Measurements from ENCODE around the gene ZNF202. TPM values are rescaled to one million over a fixed set of nuclear protein-coding genes. Genes with fewer than 3 reads are reported as not detected.
"Not testable (repeated sequence)": the region's sequence is repeated elsewhere in the genome, so short reads cannot be mapped to it uniquely, and the experiment has no call there.

The ZNF202 gene
- 3.1 and 7.8 TPM in 2 replicates for total RNA-seq

DNA sequence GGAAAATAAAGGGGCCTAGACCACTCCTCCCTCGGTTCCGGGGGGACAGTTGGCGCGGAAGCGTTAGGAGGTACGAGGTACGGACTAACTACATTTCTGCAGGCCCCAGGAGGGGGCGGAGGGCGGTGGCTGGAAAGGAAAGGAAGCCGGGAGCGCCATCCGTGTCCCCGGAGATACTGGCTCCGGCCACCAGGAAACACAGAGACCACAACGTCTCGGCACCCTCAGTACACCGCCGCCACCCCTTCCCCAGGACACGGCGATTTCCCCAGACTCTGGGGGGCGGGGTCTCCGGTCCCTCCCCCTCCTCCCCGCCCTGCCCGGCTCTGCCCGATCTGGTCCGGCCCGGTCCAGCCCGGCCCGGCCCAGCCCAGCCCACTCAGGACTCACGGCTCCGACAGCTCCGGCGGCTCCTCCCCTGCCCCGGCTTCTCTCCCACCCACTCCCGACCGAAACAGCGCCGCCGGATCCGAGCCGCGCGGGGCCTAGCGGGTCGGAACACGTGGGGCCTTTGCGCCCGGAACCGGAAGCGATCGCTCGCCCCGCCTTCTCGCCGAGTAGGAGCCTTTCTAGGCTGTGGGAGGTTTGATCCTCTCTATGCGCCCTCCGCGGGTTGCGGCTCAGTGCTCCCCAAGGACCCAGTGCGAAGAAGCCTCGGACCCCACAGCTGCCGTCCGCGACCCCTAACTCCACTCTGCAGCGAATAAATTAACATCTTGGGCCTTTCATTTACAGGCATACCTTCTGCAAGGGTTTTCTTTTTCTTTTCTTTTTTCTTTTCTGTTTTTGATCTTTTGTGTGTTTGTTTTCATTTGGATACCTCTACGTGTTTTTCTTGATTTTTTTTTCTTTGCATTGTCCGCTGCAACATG lies at the start of gene ZNF202:
TSS of gene ZNF202 (minus strand) at position 502 of the 872 bp plus-strand sequence. CDS start 10,772 bp downstream, outside the sequence.
- peak; percentile 72 for DNase-seq (ENCODE audit: low read depth)

DNA sequence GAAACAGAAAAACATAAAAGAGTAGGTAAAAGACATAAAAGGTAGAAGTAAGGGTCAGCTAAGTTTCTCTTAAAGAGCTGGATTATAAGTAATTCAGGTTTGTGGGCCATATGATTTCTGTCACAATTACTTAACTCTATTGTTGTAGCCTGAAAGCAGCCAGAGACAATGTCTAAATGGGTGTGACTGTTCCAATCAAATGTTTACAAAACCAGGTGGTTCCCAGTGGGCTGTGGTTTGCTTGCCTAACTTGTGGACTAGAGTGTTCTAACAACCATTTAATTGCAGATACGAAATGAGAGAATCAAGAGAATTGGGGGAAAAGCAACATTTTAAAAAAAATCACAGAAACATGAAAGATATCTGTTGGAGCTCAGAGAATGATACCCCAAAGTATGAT lies 42.1 kb upstream of the ZNF202 start:
- no peak for DNase-seq (ENCODE audit: low read depth)

DNA sequence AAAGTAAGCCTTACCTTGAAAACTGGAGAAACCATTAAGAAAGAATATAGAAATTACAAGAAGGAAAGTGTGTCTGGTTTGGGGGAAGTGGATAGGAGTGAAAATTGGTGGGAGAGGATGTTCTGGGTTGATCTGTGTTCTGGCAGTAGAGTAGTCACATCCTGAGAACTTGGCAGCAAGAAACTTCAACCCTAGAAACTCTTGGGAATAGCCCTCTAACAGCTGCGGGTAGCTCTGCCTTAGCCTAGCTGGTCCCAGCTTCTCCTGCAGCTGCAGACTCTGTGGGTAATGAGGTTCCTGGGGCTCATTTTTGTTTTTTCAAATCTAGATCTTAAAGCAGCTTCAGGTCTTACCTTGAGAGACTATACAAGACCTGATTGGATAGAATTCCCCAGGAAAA lies 37.1 kb upstream of the ZNF202 start:
- no peak for DNase-seq (ENCODE audit: low read depth)

DNA sequence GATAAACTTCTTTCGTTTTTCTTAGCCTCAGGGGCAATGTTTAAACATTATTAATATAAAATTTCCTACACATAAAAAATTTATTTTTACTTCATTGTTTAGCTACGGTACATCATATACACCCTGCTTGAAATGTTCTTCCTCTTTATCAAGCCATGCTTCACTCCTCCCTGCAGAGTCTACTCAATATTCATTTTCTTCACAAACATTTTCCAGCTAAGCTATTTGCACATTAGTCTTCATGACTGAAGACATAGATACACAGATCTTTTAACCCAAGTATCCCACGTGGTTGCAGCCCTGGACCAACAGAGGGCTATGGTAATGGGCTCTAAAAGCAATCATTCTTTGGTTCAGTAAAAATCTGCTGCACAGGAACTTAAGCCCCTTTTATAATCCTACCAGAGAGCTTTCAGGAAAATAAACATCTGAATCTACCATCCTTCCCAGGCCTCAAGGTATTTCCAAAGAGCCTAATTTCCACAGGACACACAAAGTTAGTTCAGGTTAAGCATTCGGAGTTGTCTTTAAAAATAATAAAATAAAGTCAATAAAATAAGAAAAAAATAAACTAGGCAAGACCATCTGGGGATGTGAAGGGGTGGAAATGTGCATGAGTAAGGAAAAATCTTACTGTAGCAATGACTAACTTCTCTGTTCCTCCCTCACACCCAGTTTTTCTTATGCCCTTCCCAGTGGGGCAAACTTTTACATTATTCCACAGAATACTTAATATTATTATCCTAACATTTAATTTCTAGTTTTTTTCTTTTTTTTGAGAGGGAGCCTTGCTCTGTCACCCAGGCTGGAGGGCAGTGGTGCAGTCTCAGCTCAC lies 34.5 kb upstream of the ZNF202 start:
- no peak for DNase-seq (ENCODE audit: low read depth)

DNA sequence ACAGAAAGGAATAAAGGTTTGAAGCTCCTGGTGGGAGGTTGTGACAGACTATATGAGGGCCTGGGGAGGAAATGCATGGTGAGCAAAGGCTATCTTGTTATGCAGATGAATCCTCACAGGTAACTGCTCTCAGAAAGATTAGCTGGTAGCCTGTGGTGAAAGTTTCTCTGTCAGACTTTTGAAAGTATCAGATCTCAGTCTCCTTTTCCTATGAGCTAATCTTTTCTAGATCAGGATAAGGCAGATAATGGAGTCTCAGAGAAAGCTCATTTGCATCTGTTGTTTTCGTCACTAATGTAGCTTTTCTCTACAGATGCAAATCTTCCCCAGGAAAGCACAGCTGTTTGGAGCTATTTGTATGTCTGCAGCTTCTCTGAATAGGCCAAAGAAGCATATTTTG lies 33.8 kb upstream of the ZNF202 start:
- no peak for DNase-seq (ENCODE audit: low read depth)

DNA sequence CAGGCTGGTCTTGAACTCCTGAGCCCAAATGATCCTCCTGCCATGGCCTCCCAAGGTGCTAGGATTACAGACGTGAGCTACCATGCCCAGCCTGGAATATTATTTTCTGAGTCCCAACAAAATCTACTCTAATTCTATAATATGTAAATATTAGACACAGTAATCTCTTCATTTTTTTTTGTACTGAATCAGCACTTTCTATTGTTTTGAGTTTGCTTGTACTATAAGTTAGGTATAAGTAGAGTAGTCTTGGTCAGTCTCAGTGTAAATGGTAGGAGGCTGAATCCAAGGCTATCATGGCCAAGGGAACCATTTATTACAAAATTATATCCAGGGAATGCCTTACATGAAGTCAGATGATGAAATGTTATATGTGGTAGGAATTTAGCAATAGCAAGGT lies 32.5 kb upstream of the ZNF202 start:
- no peak for DNase-seq (ENCODE audit: low read depth)

DNA sequence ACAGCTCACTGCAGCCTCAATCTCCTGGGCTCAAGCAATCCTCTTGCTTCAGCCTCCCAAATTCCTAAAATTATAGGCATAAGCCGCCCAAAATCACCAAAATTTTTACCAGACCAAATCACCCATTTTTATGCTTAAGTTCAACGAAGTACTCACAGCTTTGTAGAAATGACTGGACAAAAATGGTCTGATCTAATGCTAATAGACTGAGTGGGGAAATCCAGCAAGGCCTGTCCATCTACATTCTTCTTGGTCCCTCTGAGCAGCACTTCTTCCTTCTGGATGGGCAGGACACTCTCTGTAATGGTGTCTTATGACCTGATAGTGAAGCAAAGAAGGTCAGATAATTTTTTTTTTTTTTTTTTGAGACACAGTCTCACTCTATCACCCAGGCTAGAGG lies 31.6 kb upstream of the ZNF202 start:
- DNase-seq (ENCODE audit: low read depth) = no peak

DNA sequence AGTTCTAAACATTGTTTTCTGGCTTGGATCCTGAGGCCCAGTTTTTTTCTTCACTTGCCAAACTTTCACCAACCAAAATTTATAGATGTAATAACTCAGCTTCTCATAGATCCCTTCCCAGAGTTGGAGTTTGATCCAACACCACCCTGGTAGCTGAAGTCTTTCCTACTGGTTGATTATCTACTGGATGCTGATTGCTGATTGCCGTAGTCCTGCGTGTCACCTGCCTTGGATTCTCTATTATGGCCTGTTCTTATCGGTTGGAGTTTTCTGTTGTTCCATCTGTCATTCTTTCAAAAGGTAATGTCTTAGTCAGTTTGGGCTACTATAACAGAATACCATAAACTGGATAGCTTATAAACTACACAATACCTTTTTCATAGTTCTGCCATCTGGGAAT lies 30.2 kb upstream of the ZNF202 start:
- DNase-seq (ENCODE audit: low read depth) = no peak

DNA sequence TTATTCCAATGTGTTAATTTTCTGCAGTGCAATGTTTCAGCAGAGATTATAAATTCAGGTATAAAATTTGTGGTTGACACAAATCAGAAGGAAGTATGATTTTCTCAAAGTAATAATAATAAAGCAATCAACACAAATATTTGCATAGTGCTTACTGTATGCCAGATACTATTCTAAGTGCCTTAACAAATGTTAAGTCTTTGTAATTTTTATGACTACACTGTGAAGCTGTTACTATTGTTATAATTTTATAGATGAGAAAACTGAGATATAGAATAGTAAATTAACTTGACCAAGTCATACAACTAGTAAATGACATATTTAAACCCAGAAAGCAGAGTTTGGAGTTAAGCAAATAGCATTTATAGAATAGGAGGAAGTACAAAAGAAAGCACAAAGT lies 29.3 kb upstream of the ZNF202 start:
- DNase-seq (ENCODE audit: low read depth) = no peak

DNA sequence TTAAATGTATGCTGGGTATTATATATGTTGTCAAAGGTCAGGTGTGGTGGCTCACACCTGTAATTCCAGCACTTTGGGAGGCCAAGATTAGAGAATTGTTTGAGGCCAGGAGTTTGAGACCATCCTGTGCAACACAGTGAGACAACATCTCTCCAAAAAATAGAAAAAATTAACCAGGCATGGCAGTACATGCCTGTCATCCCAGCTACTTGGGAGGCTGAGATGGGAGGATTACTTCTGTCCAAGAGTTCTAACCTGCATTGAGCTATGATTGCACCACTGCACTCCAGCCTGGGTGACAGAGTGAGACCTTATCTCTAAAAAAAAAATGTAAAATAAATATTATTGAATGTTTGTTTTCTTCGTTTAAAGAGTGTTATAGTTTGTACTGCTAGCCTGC lies 24.1 kb upstream of the ZNF202 start:
- DNase-seq (ENCODE audit: low read depth) = no peak

DNA sequence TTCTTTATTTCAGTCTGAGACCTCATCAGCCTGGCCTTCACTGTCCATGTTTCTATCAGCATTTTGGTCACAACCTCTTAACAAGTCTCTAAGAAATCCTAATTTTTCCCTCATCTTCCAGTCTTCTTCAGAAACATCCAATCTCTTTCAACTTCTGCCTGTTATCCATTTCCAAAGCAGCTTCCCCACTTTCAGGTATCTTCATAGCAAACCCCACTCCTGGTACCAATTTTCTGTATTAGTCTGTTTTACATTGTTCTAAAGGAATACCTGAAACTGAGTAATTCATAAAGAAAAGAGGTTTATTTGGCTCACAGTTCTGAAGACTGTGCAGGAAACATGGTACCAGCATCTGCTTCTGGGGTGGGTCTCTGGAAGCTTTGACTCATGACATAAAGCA lies 21.0 kb upstream of the ZNF202 start:
- no peak for DNase-seq (ENCODE audit: low read depth)

DNA sequence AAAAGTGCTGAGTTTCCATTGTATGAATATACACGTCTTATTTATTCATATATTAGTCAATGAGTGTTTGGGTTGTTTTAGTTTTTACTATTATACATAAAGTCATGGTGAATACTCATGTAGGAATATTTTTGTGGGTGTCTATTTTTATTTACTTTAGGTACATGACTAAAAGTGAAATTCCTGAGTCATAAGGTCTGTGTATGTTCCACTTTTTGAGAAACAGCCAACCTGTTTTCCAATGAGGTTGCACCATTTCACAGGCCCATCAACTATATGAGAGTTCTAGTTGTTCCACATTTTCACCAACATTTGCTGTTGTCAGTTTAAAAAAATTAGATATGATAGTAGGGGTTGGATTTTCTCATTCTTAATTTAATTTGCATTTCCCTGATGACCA lies 19.4 kb upstream of the ZNF202 start:
- DNase-seq (ENCODE audit: low read depth) = no peak

DNA sequence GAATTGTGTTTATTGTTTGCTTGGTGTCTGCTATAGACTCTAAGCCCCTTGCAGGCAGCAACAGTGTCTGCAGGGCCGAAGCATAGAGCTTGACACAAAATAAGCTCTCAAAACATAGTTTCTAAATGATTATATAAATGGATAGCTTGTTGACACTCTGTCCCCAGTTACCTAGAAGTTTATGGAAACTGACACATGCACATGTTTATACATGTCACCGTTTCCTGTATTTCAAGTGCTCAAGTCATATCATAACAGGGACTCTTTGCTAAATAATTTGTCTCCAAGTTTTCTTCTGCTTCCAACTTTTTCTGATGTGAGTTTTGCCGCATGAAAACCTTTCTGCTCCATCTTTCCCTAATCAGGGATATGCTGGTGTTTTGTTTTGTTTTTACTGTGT lies 16.5 kb upstream of the ZNF202 start:
- DNase-seq (ENCODE audit: low read depth) = no peak

DNA sequence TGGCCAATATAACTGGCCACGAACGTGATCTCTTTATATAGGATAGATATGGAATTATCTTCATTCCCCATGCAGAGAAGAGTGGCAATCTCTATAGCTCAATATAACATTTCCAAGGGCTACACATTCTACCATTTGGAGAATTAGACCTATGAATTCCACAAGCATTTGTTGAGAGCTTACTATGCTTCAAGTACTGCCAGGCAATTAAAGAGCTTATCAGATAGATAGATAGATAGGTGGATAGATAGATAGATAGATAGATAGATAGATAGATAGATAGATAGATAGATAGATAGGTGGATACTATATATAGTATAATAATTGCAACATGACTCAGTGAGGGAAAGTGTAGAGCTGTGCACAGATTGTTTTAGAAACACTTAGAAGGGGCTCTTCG lies 14.4 kb upstream of the ZNF202 start:
- no peak for DNase-seq (ENCODE audit: low read depth)

DNA sequence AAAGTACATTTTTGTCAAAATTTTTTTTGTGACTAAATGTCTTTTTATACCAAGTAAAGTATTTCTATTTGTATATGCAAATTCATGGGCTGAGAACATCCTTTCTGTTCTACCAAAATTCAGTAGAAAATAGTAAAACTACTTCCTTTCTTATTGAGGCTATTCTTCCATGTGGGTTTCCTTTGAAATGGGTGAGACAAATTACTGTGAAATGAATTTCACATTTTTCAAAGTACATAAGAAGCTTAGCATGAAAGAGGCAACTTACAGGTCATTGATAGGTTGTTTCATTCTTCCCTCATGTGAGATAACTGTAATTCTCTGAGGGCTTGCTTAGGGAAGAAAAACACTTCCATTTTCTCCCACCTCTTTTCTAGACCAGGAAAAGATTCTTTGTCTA lies 13.9 kb upstream of the ZNF202 start:
- no peak for DNase-seq (ENCODE audit: low read depth)

DNA sequence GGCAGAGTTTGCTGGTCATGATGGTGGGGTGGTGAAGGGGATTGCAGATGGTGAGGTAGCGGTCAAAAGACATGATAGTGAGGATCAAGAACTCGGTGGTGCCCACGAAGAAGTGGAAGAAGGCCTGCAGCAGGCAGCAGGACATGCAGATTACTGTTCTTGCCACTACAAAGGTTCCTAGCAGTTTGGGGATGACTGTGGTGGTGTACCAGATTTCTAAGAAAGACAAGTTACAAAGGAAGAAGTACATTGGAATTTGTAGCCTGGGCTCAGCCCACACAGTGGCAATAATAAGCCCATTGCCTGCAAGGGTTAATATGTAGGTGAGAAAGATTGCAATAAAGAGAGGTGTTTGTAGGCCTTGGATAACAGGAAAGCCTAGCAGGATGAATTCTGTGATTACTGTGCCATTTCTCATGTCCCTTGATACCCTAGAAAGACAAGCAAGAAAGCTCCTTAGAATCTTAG lies 12.7 kb upstream of the ZNF202 start, which contains the start of gene OR6X1:
TSS of gene OR6X1 (minus strand) at position 418 of the 468 bp plus-strand sequence. CDS start at position 418, 0 bp downstream.
- no peak for DNase-seq (ENCODE audit: low read depth)

DNA sequence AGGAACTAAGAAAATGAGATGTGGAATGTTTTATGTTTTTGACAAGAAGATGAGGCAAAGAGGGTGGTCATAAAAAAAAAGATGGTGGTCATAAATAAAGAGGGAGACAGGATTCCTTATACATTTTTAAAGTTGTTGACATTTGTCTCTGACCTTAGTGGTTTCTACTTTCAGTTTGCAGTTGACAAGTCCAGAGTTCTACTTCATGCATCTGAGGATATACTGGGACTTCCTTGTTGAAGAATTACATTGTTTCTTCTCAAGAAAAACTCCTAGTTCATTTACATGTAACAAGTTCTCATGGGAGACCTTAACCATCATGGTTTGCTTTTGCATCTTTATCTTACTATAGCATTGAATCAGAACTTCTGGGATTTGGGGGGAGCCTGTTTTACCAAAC lies 11.7 kb upstream of the ZNF202 start:
- no peak for DNase-seq (ENCODE audit: low read depth)

DNA sequence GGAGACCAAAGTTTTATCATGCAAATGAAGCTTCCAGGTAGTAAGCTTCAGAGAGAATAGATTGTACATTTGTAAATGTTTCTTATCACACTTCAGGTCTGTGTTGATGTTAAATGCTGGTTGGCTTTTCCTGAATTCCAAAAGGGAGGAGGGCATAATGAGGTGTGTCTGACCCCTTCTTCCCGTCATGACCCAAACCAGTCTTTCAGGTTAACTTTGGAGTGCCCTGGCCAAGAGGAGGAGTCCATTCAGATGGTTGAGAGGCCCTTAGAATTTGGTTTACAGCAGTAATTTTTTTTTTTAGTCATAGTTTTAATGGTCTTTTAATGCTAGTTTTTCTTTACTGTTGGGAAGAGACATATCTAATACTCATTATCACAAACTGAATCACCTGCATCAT lies 10.3 kb upstream of the ZNF202 start:
- no peak for DNase-seq (ENCODE audit: low read depth)

DNA sequence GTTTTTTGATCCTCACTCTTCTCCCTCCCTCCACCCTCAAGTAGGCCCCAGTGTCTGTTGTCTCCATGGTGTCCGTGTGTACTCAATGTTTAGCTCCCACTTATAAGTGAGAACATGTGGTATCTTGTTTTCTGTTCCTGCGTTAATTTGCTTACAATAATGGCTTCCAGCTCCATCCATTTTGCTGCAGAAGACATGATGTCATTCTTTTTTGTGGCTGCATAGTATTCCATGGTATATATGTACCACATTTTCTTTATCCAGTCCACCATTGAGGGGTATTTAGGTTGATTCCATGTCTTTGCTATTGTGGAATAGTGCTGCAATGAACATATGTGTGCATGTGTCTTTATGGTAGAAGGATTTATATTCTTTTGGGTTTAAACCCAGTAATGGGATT lies 6.9 kb upstream of the ZNF202 start:
- DNase-seq (ENCODE audit: low read depth) = not testable (repeated sequence)

DNA sequence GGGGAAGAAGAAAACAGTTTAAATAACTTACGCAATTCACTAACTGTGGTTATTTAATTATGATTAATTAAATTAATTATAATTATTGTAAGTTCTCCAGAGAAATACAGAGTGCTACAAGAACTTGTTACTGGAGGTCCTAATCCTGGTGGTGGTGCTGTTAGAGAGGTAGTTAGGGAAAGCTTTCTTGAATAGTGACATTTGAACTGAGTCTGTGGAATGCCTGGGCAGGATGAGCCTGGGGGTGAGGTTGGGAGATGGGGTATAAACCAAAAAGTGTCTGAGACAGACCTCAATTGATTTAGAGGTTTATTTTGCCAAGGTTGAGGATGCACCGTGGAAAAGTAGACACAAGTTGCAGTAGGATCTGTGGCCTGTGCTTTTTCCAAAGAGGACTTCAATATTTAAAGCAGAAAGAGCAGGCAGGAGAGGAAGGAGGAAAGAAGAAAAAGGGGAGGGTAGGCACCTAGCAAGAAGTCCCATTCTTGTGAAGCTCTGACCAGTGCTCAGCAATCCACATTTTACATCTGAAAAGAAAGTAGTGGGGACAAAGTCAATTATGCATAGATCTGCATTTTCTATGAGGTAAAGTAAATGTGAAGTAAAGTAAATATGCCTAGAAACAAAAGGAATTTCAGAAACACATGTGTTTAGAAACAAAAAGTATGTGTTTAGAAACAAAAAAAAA lies 4.4 kb upstream of the ZNF202 start:
- no peak for DNase-seq (ENCODE audit: low read depth)

DNA sequence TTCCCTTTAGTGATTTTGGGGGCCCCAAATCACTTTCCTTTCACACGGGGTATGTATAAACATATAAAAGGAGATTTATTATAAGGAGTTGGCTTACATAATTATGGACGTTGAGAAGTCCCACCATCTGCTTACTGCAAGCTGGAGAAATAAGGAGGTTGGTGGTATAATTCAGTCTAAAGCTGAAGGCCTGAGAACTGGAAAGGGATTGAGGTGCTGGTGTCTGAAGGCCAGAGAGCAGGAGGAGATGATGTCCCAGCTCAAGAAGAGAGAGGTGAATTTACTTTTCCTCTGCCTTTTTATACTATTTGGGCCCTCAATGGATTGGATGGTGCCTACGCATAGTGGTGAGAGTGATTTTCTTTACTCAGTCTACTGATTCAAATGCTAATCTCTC lies 1.3 kb upstream of the ZNF202 start:
- no peak for DNase-seq (ENCODE audit: low read depth)

DNA sequence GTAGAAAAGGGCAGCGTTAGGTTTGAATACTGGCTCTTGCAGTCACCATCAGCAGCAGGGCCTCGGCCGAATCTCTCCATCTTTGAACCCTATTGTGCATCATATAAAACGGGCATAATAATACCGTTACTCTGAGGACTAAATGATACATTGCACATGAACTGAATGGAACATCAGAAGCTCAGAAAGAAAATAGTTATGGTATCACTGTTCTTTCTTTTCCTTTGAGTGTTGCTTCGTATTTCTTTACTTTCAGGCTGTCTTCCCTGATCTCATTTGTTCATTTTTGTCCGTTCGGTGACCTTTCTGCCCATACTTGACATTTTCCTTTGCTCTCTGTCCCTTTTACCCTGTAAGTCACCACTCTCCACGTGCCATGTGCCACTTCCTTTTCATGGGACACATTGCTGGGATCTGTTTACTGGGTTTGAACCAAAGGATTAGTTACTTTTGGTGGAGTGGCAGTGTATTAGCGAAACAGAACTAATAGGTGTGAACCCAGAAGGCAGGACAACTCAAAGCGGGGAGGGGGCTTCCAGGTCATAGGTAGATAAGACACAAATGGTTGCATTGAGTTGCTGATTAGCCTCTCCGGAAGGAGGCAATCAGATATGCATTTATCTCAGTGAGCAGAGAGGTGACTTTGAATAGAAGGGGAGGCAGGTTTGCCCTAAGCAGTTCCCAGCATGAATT lies 717 bp upstream of the ZNF202 start:
- DNase-seq (ENCODE audit: low read depth) = no peak
